VCaP (cell line): ENCODE measurements around the gene AP3D1.

Experiments used
- H3K27ac ChIP-seq: fragments of 450-650 bp; 2 replicates; pipeline ENCODE4 v1.5.1; 2017
- TF ChIP-seq, protein P1 (sequence below): fragments of 450-650 bp; conservative IDR thresholded peaks from 2 replicates; pipeline ENCODE4 v1.5.1; 2017; ENCODE audit warnings: mild to moderate bottlenecking, moderate library complexity

AP3D1 gene

DNA sequence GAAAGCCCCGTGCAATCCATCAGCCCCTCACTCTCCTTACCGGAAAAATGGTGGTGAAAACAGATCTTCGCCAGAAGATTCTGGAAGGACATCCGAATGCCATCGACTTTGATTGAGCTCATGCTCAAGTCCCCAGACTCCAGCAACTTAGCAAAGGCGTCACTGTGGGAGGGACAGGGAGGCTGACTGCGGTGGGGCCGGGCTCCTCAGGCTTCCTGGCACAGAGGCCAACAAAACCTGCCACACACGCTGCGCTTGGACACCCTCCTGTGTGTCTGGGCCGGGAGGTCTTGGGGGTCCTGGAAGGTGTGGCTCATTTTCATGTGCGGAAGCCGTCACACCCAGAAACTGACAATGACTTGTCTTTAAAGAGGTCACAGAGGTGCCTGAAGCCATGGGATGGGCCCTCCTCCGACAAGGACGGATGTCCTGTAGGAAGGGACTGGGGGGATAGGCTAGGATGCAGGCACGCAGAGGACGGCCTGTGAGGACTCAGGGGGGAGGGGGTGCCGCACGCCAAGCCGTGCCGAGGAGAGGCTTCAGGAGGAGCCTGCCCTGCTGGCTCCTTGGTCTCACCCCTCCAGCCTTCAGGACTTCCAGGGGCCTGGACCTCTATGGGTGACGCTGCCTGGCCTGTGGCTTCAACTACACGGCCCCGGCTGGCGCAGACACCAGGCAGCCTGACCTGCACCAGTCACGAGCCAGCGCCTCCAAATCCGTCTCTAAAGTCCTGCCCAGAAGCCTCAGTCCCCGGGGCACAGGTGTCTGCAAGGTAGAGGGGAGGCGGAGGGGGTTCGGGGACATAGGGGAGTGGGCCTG is 42.1 kb downstream of the AP3D1 start:
- TF ChIP-seq, protein P1, sequence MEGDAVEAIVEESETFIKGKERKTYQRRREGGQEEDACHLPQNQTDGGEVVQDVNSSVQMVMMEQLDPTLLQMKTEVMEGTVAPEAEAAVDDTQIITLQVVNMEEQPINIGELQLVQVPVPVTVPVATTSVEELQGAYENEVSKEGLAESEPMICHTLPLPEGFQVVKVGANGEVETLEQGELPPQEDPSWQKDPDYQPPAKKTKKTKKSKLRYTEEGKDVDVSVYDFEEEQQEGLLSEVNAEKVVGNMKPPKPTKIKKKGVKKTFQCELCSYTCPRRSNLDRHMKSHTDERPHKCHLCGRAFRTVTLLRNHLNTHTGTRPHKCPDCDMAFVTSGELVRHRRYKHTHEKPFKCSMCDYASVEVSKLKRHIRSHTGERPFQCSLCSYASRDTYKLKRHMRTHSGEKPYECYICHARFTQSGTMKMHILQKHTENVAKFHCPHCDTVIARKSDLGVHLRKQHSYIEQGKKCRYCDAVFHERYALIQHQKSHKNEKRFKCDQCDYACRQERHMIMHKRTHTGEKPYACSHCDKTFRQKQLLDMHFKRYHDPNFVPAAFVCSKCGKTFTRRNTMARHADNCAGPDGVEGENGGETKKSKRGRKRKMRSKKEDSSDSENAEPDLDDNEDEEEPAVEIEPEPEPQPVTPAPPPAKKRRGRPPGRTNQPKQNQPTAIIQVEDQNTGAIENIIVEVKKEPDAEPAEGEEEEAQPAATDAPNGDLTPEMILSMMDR = no peak
- H3K27ac ChIP-seq = no peak overlapping the region

DNA sequence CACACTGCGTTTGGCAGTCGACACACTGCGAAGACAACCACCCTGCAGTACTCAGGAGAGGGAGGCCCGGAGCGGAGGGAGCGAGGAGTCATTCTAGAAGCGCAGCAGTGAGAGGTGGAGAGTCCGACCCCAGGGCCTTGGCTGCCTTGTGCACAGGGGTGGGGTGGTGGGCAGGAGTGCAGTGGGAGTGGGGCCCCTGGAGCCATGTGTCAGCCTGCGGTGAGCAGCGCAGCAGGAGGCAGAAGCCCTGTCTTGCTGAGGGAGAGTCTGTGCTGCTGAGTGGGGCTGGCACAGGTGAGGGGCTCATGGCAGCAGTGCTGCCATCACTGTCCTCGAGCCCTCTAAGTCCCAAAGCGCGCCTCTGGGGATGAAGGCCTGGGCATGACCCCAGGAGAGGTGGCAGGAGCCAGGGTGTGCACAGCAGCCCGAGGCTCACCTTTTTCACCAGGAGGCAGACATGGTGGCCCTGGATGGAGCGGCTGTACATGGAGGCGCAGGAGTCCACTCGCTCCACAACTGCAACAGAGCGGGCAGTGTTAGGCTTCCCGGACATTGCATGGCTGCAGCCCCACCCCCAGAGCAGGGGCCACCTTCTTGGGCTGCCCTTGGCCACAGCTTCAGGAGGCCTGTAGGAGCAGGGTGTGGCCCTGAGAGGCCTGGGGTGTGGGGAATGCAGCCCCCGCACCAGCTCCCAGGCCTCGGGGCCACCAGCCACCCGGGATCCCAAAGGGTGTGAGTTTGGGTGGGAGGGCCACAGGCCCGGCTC is 42.9 kb downstream of the AP3D1 start:
- TF ChIP-seq, protein P1 = no peak
- H3K27ac ChIP-seq = no peak overlapping the region

DNA sequence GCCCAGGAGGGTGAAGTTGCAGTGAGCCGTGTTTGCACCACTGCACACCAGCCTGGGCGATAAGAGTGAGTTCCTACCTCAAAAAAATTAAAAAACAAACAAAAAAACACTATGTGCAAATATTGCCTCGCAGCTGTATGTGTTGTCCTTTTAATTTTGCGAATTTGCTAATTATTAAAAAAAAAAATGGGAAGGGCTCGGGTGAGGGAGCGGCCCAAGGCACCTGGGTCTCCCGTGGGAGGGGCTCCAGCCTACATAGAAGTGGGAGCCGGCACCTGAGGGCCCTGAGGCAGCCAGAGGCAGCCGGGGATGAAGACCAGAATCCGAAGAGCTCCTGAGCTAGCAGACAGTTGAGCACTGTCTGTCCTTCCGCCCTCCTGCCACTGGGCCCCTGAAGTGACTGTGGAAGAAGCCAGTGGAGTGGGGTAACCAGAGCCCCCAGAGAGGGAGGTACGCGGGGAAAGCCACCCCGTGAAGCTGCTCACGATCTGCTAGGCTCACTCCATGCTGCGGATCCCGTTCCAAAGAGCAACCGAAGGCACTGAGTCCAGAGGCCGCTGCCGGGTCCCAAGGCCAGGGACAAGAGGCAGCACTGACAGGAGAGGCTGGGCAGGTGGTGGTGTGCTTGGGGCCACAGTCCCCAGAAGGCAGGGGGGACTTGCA is 48.2 kb downstream of the AP3D1 start:
- no peak overlapping the region for H3K27ac ChIP-seq
- TF ChIP-seq, protein P1 = no peak

DNA sequence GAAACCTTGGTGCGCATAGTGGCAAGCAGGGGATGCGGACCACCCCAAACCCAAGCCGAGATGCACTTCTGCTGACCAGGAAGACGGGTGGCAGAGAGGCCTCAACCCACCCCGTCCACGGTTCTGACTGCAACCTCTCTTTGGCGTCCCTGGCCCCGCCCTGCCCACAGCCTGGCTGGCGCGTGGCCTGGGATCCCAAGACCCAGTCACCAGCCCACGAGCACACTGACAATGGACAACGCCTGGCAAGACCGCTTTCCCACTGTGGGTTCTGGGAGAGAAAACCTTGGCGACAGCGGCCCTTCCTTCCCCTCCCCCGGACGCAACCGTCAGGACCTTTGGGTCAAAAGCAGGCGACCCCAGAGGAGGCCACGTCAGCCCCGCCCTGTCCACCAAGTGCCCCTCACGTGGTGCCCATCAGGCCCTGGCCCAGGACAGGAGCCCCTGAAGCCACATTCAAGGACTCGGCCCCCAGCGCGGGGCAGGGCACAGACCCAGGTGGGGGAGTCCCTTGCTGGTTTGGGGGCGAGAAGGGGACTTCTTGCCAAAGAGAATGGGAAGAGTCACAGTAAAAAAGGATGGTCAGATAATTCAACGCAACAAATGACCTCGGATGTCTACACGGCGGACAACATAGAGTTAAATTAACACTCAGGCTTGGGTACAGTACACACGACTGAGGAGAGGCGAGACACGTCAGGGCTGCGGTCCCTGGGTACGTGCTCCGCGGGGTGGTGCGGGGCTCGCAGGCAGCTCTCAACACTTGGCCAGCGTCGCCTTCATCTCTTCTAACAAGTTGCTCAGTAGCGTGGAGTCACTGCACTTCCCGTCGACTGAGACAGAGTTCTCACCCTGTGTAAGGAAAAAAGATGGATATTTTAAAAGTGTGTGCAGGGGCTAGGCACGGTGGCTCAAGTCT is 49.7 kb downstream of the AP3D1 start:
- no peak overlapping the region for H3K27ac ChIP-seq
- TF ChIP-seq, protein P1 = no peak

DNA sequence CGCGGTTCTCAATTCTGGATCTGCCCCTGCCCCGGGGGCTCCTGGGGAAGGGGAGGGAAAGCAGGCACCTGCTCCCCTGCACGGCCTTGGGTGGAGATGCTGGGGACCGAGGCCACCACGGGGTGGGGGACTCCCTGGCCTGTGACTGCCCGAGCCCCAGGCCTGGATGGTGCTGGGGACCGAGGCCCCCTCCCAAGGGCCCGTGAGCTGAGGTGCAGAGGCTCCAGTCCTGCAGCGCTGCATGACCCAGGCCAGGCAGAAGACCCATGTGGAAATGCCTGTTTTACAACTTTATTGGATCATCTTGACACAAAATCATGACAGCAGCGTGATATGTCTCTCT is 50.7 kb downstream of the AP3D1 start:
- no peak overlapping the region for H3K27ac ChIP-seq
- TF ChIP-seq, protein P1 = no peak

DNA sequence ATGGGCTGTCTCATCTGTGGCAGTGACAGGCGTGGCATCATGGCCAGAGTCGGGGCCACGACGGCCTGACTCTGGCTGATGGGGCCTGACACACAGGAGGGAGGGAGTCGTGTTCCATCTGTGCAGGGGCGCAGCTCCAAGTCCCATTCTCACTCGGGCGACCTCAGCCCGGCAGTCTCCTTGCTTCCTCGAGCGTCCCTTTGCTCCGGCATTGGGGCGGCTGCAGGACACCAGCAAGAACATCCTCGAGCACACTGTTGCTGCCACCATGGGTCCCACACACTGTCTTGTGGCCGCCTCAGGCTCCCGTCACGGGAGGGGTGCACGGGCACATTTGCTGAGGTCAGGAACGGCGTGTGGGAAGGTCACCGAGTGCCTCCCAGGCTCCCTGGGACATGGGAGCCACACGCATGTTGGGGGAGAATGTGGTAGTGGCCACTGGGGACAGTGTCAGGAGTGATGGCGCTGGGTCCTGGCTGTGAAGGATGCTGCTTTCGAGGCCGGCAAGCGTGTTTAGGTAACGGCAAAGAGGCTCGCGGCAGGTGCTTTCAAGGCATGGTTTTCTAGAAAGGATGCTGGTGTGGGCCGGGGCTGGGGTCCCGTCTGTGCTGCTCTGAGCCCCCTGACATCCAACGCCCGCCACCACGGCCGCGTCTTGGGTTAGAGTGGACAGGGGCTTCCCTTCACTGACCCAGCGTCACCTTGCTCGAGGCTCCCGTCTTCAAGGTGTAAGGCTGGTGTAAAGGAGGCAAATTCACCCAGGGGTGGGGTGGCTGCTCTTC is 51.2 kb downstream of the AP3D1 start:
- H3K27ac ChIP-seq = no peak overlapping the region
- TF ChIP-seq, protein P1 = no peak
